ENCODE data around the gene GADL1. TPM values are rescaled to one million over a fixed set of nuclear protein-coding genes. Genes with fewer than 3 reads are reported as not detected.

GADL1 gene
- polyA plus RNA-seq, 1 experiment = not detected

DNA sequence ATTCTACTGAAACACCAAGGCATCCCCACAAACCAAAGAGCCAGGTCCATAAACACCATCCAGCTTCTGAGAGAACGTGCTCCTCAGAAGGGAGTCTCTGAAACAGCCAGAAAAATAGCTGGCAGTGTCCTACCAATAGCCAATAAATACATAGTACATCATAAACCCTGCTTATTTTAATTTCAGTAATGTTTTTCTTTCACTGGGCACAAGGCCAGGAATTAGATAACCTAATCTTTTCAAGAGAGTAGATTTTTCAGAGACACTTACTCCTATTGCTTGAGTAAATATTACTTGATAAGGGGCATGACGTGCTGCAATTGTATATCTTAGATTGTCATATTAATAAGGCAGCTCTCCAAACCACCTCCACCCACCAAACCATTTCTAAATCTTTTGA is 22.7 kb downstream of the GADL1 start:
- no peak overlapping the region for H3K27ac ChIP-seq (ENCODE audit: low read depth, low read length)
- CTCF ChIA-PET = interaction anchor here (1.6 kb wide), 1 partner anchor 63 kb away, joined by 4 read pairs; no protein-coding TSS in a partner anchor
- H3K4me3 ChIP-seq (ENCODE audit: low read depth, low read length) = no peak overlapping the region
- H3K9me3 ChIP-seq (ENCODE audit: control insufficient read depth, insufficient read depth, low read length) = no peaks in the 10 kb centered on the region
- TF ChIP-seq, protein P1, sequence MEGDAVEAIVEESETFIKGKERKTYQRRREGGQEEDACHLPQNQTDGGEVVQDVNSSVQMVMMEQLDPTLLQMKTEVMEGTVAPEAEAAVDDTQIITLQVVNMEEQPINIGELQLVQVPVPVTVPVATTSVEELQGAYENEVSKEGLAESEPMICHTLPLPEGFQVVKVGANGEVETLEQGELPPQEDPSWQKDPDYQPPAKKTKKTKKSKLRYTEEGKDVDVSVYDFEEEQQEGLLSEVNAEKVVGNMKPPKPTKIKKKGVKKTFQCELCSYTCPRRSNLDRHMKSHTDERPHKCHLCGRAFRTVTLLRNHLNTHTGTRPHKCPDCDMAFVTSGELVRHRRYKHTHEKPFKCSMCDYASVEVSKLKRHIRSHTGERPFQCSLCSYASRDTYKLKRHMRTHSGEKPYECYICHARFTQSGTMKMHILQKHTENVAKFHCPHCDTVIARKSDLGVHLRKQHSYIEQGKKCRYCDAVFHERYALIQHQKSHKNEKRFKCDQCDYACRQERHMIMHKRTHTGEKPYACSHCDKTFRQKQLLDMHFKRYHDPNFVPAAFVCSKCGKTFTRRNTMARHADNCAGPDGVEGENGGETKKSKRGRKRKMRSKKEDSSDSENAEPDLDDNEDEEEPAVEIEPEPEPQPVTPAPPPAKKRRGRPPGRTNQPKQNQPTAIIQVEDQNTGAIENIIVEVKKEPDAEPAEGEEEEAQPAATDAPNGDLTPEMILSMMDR (IDR thresholded peaks at IDR 0.05; ENCODE audit: low read depth, low read length) = no peak
- POLR2A ChIA-PET = no interaction called here
- DNase-seq (ENCODE audit: low read depth, low spot score) = no peak
- no peaks in the 10 kb centered on the region for H3K27me3 ChIP-seq (ENCODE audit: control insufficient read depth, insufficient read depth, low read length)

DNA sequence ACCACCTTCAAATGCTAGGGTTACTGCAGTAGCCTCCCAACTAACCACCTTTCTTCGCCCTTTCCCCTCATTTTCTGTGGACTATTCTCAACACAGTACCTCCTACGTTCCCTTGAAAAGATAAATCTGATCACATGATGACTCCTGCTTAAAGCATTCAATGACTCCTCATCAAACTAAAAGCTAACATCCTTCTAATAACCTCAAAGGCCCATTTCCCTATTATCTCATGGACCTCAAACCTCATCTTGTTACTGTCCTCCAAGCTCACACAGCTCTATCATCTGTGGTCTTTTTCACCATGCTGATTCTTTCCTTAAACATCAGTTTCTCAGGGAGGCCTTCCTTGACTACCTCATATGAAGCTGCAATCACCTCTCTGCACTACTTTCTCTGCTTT is 29.6 kb downstream of the GADL1 start:
- ChIA-PET POLR2A (no interaction called here), CTCF (no interaction called here)
- no peak for DNase-seq (ENCODE audit: low read depth, low spot score)
- no peaks in the 10 kb centered on the region for H3K9me3 ChIP-seq (ENCODE audit: control insufficient read depth, insufficient read depth, low read length)
- peaks cover 7% of the 10 kb centered on the region for H3K27me3 ChIP-seq (ENCODE audit: control insufficient read depth, insufficient read depth, low read length)
- TF ChIP-seq, protein P1 (IDR thresholded peaks at IDR 0.05; ENCODE audit: low read depth, low read length) = no peak
- no peak overlapping the region for H3K27ac ChIP-seq (ENCODE audit: low read depth, low read length)
- no peak overlapping the region for H3K4me3 ChIP-seq (ENCODE audit: low read depth, low read length)

DNA sequence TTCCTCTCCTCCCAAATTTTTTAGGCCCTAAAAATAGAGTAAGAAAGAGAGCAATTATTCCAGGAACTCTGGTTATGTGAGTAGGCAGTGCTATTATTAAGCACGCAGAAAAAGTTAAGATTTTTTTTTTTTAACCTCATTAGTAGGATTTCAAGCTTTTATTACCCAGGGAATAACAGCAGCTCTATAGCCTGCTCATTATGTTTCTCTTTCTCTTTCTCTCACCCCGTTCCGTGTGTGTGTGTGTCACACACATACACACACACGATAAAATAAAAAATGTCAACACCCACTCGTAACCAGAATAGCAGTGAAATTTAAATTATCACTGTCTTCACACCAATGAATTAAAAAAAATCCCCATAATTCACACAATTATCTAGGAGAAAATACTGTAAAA is 30.3 kb downstream of the GADL1 start:
- Histone ChIP-seq H3K4me3 (ENCODE audit: low read depth, low read length) (no peak overlapping the region), H3K27me3 (ENCODE audit: control insufficient read depth, insufficient read depth, low read length) (peaks cover 9% of the 10 kb centered on the region), H3K9me3 (ENCODE audit: control insufficient read depth, insufficient read depth, low read length) (no peaks in the 10 kb centered on the region), H3K27ac (ENCODE audit: low read depth, low read length) (no peak overlapping the region)
- CTCF ChIA-PET = no interaction called here
- POLR2A ChIA-PET = no interaction called here
- no peak for DNase-seq (ENCODE audit: low read depth, low spot score)
- TF ChIP-seq, protein P1 (IDR thresholded peaks at IDR 0.05; ENCODE audit: low read depth, low read length) = no peak

DNA sequence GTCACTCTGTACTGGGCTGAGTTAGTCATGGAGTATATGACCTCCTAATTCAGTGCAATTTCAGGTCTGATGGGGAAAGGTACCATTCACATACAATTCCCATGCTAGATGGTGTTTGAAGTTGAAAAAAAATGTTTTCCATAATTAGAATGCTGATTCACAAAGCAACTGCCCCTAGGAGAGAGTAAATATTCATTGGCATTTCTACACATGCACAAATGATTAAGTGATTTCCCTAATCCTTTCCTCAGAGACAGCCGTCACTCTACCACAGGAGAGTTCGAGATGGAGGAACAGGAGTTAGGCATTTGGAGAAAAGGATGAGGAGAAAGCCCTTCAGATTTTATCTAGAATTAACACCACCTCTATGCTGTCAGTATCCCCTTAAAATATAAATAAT is 32.5 kb downstream of the GADL1 start:
- Histone ChIP-seq H3K27ac (ENCODE audit: low read depth, low read length) (no peak overlapping the region), H3K9me3 (ENCODE audit: control insufficient read depth, insufficient read depth, low read length) (no peaks in the 10 kb centered on the region), H3K27me3 (ENCODE audit: control insufficient read depth, insufficient read depth, low read length) (peaks cover 9% of the 10 kb centered on the region), H3K4me3 (ENCODE audit: low read depth, low read length) (no peak overlapping the region)
- TF ChIP-seq, protein P1 (IDR thresholded peaks at IDR 0.05; ENCODE audit: low read depth, low read length) = no peak
- ChIA-PET CTCF (no interaction called here), POLR2A (no interaction called here)
- no peak for DNase-seq (ENCODE audit: low read depth, low spot score)

DNA sequence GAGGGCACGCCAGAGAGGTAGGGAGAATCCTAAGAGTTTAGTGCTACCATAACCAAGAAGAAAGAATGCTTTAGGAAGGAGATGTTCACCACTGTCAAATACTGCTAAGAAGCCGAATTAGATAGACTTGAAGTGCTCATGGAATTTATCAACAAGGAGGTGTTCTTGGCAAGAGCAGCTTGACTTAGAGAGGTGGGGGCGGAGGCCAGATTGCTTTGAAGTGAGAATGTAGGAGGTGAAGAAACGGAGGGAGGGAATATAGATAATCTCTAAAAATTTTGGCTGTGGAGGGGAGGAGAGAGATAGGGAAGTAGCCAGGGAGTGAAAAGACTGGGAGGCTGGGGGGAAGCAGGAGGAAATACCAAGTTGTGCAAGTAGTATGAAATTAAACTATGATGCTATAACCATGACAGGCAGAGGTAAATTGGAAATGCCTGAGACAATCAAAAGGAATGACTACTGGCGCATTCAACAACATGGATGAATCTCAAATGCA is 35.5 kb downstream of the GADL1 start:
- no peaks in the 10 kb centered on the region for H3K9me3 ChIP-seq (ENCODE audit: control insufficient read depth, insufficient read depth, low read length)
- no peak overlapping the region for H3K27ac ChIP-seq (ENCODE audit: low read depth, low read length)
- no peak for DNase-seq (ENCODE audit: low read depth, low spot score)
- TF ChIP-seq, protein P1 (IDR thresholded peaks at IDR 0.05; ENCODE audit: low read depth, low read length) = no peak
- ChIA-PET POLR2A (no interaction called here), CTCF (no interaction called here)
- peaks cover 8% of the 10 kb centered on the region for H3K27me3 ChIP-seq (ENCODE audit: control insufficient read depth, insufficient read depth, low read length)
- H3K4me3 ChIP-seq (ENCODE audit: low read depth, low read length) = no peak overlapping the region
